GM18951 (cell line): ENCODE measurements around the gene CAST.

Source experiments
- POLR2A ChIP-seq: IDR thresholded peaks from 4 replicates; pipeline ENCODE4 v1.6.1; 2011; ENCODE audit warnings: mild to moderate bottlenecking; ENCODE audit not compliant: insufficient read length, insufficient read depth; ENCODE audit errors: extremely low read depth
- in situ Hi-C: fragments of 300-500 bp; cut with MboI; formaldehyde crosslinking; loops from one replicate; pipeline ENCODE4 v1.12.0; 2022; ENCODE audit warnings: low sequenced_read_pairs, mixed read lengths, inconsistent platforms; ENCODE audit not compliant: unreplicated experiment

Gene CAST

DNA sequence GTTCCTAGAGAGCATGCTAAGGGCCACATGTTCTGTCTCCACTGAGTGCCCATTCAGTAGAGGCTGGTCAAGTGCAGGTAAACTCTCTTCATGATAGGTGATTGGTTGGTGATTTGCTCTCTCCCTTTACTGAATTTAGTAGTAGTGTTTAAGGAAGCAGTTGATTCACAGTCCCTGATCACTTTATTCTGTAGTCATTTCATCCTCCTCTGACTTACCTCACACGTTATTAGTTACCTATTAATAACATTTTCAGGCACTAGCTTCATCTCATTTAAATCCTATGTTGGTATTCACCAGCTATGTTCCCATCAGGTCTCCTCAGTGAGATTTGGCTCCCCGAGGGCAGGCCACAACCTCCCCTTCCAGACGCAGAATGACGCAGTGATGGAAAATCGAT lies 93.7 kb downstream of the CAST start:
- no peak for TF ChIP-seq POLR2A
- in situ Hi-C loops, result no loop called here

GRCh38 chr5:96756985-96757384 lies 94.8 kb downstream of the CAST start:
- in situ Hi-C loops, result no loop called here

GRCh38 chr5:96758621-96759020 lies 96.4 kb downstream of the CAST start:
- in situ Hi-C loops, result no loop called here
- TF ChIP-seq POLR2A, result no peak

More at GRCh38 chr5:96756985-96757384, 94.8 kb downstream of the CAST start:
- no peak for TF ChIP-seq POLR2A

DNA sequence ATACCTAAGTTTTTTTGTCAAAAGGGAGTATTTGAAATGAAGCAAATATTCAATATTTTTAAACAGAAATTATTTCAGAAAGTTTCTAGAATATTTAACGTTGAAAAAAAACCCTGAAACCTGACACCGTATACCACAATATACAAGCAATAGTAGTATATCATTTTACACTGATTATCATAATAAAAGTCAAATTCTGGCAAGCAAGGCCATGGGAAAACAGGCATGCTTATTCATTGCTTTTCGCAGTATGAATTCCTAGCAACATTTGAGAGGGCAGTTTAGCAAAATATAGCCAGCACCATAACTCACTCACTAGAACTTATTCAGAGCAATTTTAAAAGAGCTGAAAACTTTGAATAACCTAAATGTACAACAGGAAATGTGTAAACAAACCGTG lies 99.4 kb downstream of the CAST start:
- in situ Hi-C loops, result no loop called here

GRCh38 chr5:96763026-96763425 lies 100.8 kb downstream of the CAST start:
- in situ Hi-C loops, result no loop called here
- TF ChIP-seq POLR2A, result no peak

More for the DNA sequence above, 99.4 kb downstream of the CAST start:
- TF ChIP-seq POLR2A, result no peak

DNA sequence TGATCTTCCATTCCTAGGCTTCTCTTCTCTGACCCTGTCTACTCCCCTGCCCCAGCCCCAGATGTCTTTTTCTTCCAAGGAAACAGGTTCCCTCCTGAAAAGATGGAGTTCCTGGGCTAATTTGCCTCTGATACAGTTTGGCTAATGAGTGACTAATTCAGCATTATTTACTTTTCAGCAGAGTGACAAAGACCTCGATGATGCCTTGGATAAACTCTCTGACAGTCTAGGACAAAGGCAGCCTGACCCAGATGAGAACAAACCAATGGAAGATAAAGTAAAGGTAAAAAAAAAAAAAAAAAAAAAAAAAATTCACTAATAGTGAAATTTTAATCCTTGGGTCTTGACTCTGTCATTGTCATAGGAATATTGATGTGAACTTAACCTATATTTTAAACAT lies 102.9 kb downstream of the CAST start:
- TF ChIP-seq POLR2A, result no peak
- in situ Hi-C loops, result no loop called here

DNA sequence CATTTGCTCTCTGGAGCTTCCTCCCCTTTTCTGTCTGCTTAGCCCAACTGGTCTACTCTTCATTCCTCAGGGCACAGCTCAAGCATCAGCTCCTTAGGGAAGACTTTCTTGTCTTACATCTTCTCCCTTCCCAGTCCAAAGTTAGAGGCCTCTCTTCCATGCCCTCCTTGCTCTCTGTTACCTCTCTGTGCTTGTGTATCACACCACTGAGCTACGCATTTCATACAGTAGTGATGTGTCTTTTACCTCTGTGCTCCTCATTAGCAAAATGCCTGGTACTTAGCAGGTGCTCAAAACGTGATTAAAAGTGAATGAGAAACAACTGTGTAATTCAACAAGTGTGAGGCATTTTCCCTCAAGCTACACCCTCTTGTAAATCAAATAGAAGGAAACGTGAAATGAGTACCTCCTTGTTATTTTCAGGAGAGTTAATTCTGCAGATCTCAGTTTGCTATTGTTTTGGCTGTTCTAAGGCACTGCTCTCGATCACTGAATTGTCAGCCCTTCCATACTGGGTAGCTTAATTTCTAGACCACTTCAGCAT lies 106.6 kb downstream of the CAST start:
- TF ChIP-seq POLR2A, result no peak
- in situ Hi-C loops, result no loop called here

GRCh38 chr5:96771395-96771794 lies 109.2 kb downstream of the CAST start:
- in situ Hi-C loops, result no loop called here
- no peak for TF ChIP-seq POLR2A

DNA sequence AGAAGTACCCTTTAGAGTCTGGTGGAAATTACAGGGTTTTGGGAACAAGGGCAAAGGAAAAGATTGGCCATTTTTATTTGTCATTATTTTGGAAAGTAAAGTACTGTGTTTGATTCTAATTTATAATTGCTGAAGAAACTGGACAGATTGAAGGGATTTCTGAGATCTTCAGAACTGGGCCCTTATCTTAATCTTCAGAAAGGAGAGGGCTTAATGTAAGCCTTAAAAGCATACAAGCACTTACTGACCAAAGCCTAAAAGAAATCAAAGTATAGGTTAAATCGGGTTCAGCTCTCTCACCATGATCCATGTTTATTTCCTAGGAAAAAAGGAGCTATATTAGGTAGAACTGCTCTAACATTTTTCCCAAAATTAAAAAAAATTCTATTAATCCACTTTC lies 109.9 kb downstream of the CAST start:
- TF ChIP-seq POLR2A, result no peak
- in situ Hi-C loops, result no loop called here

DNA sequence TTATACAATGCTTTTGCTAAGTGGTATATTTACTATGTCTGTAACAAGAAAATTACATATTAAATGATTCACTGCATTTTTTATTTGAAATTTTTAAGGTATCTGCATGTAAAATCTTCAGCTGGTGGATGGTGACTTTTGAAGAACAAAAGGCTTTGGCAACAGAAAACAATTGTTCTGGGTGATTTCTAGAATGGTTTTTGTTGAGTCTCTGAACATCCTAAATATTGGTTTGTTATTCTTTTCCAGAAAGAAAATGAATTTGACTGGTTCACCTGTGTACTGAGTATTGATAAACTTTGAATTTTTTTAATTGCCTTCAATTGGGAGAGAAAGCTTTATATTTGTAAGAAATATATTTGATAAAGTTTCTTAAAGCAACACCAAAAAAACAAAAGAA lies 110.4 kb downstream of the CAST start:
- TF ChIP-seq POLR2A, result no peak
- in situ Hi-C loops, result no loop called here

DNA sequence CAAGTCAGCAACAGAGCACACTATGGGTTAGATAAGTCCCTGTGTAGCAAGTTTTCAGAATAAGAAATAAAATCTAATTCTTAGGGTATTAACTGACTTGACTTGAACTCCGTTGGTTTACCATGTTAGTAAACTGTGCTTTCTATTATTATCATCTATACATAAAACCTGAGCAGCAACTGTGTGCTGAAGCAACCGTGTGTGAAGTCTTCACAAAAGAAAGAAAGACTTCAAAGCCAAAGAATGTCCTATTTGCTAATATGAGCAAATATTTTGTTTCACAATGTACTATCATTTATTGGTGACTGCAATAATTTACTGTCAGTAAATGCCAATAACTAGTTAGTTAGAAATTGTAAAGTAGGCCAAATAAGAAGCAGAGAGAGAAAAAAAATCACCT lies 112.9 kb downstream of the CAST start:
- TF ChIP-seq POLR2A, result no peak
- in situ Hi-C loops, result no loop called here

DNA sequence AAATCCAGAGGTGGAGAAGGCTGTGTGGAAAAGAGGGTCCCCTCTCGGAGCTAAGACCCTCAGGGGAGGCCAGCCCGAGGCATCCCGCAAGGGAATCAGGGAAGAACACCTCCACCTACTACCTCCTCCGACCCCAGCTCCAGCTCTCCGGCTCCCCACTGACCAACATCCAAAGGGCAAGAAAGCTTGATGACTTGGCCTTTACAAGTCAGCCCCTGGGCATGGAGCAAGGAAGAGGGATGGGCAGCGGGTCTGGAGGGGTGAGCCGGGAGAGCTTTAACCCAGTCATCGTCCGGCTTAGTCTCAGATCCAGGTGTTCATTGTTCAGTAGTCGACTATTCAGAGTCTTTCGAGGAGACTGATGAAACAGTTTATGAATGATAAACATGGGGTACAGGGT lies 113.5 kb downstream of the CAST start:
- TF ChIP-seq POLR2A, result no peak
- in situ Hi-C loops, result no loop called here

GRCh38 chr5:96776621-96777020 lies 114.4 kb downstream of the CAST start:
- TF ChIP-seq POLR2A, result no peak
- in situ Hi-C loops, result no loop called here

GRCh38 chr5:96778409-96778808 lies 116.2 kb downstream of the CAST start:
- TF ChIP-seq POLR2A, result no peak

DNA sequence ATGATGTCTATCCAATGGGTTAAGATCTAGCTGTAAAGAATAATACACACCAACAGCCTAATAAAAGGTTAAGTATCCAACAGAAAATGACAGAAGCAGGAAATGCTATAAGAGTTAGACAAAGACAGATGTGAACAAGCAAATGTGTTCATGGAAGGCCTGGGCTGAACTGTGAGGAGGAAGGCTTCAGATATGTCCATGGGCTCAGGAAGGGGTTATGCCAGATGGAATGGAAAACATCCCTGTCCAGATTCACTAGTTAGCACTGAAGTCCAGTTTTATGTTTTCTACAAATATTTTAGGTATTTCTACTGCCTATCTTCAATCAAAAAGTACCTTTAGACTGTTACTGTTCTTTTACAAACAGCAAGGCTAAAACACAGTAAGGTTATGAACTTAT lies 118.5 kb downstream of the CAST start:
- TF ChIP-seq POLR2A, result no peak
- in situ Hi-C loops, result no loop called here

More at GRCh38 chr5:96778409-96778808, 116.2 kb downstream of the CAST start:
- in situ Hi-C loops, result no loop called here
